HG03575 (cell line): ENCODE results near the gene TSPAN17.
"Not testable (repeated sequence)": the region's sequence is repeated elsewhere in the genome, so short reads cannot be mapped to it uniquely, and the experiment has no call there.

Experiments used
- ATAC-seq: cut with Tn5 transposase; IDR thresholded peaks from one replicate; pipeline ENCODE4 v1.9.1; 2021; ENCODE audit not compliant: unreplicated experiment, insufficient number of reproducible peaks, low FRiP score; ENCODE audit errors: extremely low read depth

Gene TSPAN17

DNA sequence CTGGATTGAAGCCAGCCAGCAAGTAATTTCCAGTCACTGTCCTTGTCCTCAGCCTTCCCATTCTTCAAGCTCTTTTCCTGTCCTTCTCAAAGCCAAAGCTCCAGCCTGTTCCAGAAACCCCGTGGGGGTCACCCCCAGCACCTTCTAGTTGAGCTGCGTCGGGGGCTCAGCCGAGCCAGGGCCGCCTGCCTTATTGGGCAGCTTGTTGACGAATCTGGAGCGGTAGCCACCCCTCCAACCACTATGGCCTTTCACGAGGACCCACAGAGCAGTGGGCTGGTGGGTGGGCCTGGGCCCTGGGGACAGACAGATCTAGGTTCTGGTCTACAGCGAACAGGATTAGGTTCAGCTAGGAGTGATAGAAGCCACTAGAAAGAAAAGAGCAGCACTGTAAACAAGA is 47.3 kb downstream of the TSPAN17 start:
- no peak for ATAC-seq

DNA sequence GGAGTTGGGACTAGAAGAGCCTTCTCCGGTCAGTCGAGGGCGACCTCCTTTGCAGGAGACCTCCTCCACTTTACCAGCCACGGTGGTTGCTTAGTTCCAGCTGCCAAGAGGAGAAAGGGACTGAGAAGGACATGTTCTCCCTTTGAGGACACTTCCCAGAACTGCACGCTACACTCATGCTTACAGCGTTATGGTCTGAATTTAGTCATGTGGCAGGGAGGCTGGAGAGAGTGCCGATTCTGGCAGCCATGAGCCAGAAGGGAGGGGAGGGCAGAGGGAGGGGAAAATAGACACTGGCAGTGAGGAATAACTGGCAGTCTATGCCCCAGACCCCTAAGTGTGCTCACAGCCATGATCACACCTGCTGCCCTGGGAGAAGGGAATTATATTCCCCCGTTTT is 47.8 kb downstream of the TSPAN17 start:
- no peak for ATAC-seq

DNA sequence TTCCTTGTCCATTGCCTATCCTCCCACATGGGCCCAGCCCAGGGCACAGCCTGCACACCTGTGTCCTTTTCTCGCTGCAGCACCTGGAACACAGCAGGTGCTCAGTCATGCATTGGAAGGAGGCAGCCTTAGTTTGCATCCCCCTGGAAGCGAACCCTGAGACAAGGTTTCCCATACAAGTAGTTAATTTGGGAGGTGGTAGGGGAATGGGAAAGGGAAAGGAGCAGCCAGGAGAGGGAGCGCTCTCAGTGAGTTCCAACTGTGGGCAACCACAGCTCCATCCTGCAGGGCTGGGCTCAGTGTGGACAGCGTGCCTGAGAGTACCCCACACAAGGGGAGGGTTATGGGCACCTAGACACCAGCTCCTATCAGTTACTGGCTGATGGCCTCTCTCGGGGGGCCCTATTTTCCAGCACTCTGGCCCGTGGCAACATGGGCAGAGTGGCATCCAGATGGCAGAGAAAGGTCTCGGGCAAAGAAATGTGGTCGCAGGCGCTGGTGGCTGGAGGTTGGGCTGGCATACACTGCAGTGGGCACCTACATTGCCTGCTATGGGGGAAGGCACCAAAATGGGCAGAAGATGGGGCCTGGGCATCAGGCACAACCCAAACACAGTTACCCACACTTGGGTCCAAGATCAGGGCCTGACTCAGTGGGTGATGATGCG is 50.1 kb downstream of the TSPAN17 start:
- ATAC-seq = no peak

DNA sequence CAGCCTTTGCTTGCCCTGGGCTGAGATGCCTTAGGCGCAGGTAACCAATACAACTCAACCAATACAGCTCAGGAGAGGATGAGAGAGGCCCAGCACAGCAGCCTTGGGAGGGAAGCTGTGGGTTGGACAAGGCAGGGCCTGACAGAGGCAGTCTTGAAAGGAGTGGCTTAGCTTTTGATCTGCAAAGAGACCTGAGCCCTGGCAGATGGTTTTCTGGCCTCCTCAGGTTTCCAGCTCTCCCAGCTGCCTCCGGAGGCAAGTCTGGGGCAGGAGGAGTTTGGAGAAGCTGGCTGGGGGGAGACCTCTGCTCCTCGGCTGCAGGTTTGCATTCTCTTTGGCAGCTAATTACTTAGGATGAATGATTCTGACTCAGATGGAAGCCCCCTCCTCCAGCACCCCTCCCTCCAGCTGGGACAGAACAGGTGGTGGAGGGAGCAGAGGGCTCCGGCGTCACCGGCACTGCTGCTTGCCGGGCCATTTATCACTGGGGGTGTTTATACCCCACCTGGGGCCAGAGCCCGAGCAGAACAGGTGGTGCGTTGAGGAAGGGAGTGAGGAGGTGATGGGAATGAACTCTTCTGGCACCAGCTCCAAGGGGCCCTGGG is 50.8 kb downstream of the TSPAN17 start:
- ATAC-seq = no peak

- not testable (repeated sequence) for ATAC-seq
These were observed 52.2 kb downstream of the TSPAN17 start for GRCh38 chr5:176699446-176699845.

DNA sequence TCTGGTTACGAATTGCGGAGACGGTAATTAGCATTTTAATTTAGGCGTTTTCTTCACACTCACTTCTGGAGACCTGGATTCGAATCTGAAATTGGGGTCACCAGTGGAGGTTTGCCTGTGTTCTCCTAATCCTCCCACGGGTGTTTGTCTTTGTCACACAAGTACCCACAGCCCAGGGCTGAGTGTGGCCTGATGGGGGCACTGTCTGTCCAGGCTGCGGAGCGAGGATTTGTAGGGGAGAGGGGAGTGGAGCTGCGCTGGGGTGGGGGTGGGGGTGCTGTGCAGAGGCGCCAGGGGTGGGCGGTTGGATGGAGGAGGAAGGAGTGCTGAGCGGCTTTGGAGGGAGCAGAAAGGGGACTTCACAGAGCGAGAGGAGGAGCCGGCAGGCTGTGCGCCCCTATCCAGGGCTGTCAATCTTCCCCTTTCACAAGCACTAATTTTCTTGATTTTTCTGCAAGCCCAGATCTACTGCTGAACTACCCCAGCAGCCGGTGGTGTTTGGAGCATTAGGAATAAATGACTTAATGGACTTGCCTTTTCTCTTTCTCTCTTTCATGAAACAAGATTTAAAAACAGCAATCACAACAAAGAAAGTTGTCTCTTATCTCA is 53.1 kb downstream of the TSPAN17 start:
- ATAC-seq = no peak

- no peak for ATAC-seq
These were observed 55.7 kb downstream of the TSPAN17 start for GRCh38 chr5:176702671-176703641.

- ATAC-seq = no peak
These were observed 56.6 kb downstream of the TSPAN17 start for GRCh38 chr5:176703857-176704256.

- no peak for ATAC-seq
These were observed 57.1 kb downstream of the TSPAN17 start for GRCh38 chr5:176704355-176704754.

DNA sequence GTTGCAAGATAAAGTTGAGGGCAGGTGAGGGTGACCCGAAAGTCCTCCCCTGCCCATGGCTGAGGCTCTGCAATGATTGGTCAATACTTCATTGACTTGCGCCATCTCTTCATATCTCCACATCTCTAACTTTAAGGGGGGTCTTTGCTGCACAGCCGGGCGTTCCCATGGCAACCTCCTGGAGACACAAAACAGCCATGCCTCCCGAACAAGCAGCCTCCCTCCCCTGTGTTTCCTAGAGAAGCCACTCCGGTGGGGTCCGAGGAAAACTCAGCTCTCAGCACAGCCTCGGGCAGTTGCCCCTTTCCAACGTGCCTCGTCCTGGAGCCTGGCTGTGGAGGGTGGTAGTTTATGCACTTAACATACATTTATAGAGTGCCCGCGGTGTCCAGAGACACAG is 57.5 kb downstream of the TSPAN17 start:
- no peak for ATAC-seq
